GM12878 (cell line): ENCODE data around the gene TOMM6. TPM values are rescaled to one million over a fixed set of nuclear protein-coding genes. Genes with fewer than 3 reads are reported as not detected.
A peak's percentile ranks its signal among the peaks of the same experiment; 100 is the strongest.

Experiments used
- BACH1 ChIP-seq: fragments of 450-650 bp; IDR thresholded peaks from 2 replicates; pipeline ENCODE4 v1.6.1; 2017; ENCODE audit warnings: mild to moderate bottlenecking, borderline replicate concordance
- CHD1 ChIP-seq: IDR thresholded peaks from 2 replicates; pipeline ENCODE4 v1.6.1; 2012; ENCODE audit warnings: low read depth, low read length, improper control_type of control experiment
- EED ChIP-seq: sonication (generic); IDR thresholded peaks from 2 replicates; pipeline ENCODE4 v1.6.1; 2016; ENCODE audit warnings: antibody characterized with exemption, low read depth
- GATAD2B ChIP-seq: fragments of 450-650 bp; conservative IDR thresholded peaks from 2 replicates; pipeline ENCODE4 v1.6.1; 2017; ENCODE audit warnings: low read depth, mild to moderate bottlenecking, moderate library complexity
- JUND ChIP-seq: IDR thresholded peaks from 2 replicates; pipeline ENCODE4 v1.6.1; 2012; ENCODE audit warnings: low read depth, mild to moderate bottlenecking, low read length, improper control_type of control experiment, moderate library complexity
- LARP7 ChIP-seq: fragments of 450-650 bp; IDR thresholded peaks from 2 replicates; pipeline ENCODE4 v1.6.1; 2017; ENCODE audit warnings: mild to moderate bottlenecking
- MXI1 ChIP-seq: fragments of 150-350 bp; IDR thresholded peaks from 2 replicates; pipeline ENCODE4 v1.6.1; 2011; ENCODE audit warnings: low read depth, mild to moderate bottlenecking, inconsistent platforms, low read length, improper control_type of control experiment
- NR2F1 ChIP-seq: fragments of 450-650 bp; conservative IDR thresholded peaks from 2 replicates; pipeline ENCODE4 v1.6.1; 2017; ENCODE audit warnings: mild to moderate bottlenecking
- PAX5 ChIP-seq: IDR thresholded peaks from 2 replicates; pipeline ENCODE4 v1.6.1; 2011; ENCODE audit warnings: low read depth, low read length, borderline replicate concordance
- POLR2AphosphoS2 ChIP-seq: IDR thresholded peaks from 2 replicates; pipeline ENCODE4 v1.6.1; 2011; ENCODE audit warnings: low read depth, mild to moderate bottlenecking, low read length, improper control_type of control experiment, moderate library complexity
- SIN3A ChIP-seq: IDR thresholded peaks from 2 replicates; pipeline ENCODE4 v1.6.1; 2012; ENCODE audit warnings: low read depth, low read length, improper control_type of control experiment
- SMARCA5 ChIP-seq: fragments of 450-650 bp; IDR thresholded peaks from 2 replicates; pipeline ENCODE4 v1.6.1; 2017; ENCODE audit warnings: mild to moderate bottlenecking
- YY1 ChIP-seq: IDR thresholded peaks from 2 replicates; pipeline ENCODE4 v1.6.1; 2011; ENCODE audit warnings: low read depth, mild to moderate bottlenecking, low read length
- polyA plus RNA-seq, 11 experiments: library from polyadenylated mRNA; depleted of rRNA in 4 of 11; unstranded in 6 of 11; stranded (reverse) in 5 of 11; fragments of >200 nt; fragmentation: Nextera tagmentation in 4 of 11; fragmentation: Illumina TruSeq in 1 of 11; extraction: Ambion mirVana in 4 of 11; extraction: Trizol in 1 of 11; gene quantifications; 1 replicate in 1 of 11; 2 replicates in 10 of 11; pipeline versions ENCODE4 v1.2.1 to v1.2.3, GENCODE V29; 2011 to 2016; ENCODE audit warnings: inconsistent platforms in 2 of 11, missing spikeins in 2 of 11, low read depth in 1 of 11
- total RNA-seq, 4 experiments: library from RNA; depleted of rRNA in 3 of 4; stranded (reverse); fragments of >200 nt in 3 of 4; fragmentation: Illumina TruSeq in 1 of 4; extraction: Trizol in 1 of 4; gene quantifications; 2 replicates each; pipeline versions ENCODE4 v1.2.1 to v1.2.3, GENCODE V29; 2013 to 2021
- TF ChIP-seq, protein P1 (sequence below): fragments of 450-650 bp; conservative IDR thresholded peaks from 2 replicates; pipeline ENCODE4 v1.6.1; 2017; ENCODE audit warnings: mild to moderate bottlenecking, moderate library complexity
- TF ChIP-seq, protein P2 (sequence below): IDR thresholded peaks from 2 replicates; pipeline ENCODE4 v1.6.1; 2012; ENCODE audit warnings: low read depth, low read length, improper control_type of control experiment
- TF ChIP-seq, protein P3 (sequence below): fragments of 150-350 bp; IDR thresholded peaks from 2 replicates; pipeline ENCODE4 v1.6.1; 2014; ENCODE audit warnings: mild to moderate bottlenecking, low read depth, low read length
- TF ChIP-seq, protein P4 (sequence below): fragments of 450-650 bp; IDR thresholded peaks from 2 replicates; pipeline ENCODE4 v1.6.1; 2017; ENCODE audit warnings: mild to moderate bottlenecking, moderate library complexity

Gene TOMM6
- total and polyA plus RNA-seq, 10 of the 15 experiments (the other 5 are each of a cell fraction or from before 2014, with no cell fraction given) = 206 to 746 (median 448) TPM

DNA sequence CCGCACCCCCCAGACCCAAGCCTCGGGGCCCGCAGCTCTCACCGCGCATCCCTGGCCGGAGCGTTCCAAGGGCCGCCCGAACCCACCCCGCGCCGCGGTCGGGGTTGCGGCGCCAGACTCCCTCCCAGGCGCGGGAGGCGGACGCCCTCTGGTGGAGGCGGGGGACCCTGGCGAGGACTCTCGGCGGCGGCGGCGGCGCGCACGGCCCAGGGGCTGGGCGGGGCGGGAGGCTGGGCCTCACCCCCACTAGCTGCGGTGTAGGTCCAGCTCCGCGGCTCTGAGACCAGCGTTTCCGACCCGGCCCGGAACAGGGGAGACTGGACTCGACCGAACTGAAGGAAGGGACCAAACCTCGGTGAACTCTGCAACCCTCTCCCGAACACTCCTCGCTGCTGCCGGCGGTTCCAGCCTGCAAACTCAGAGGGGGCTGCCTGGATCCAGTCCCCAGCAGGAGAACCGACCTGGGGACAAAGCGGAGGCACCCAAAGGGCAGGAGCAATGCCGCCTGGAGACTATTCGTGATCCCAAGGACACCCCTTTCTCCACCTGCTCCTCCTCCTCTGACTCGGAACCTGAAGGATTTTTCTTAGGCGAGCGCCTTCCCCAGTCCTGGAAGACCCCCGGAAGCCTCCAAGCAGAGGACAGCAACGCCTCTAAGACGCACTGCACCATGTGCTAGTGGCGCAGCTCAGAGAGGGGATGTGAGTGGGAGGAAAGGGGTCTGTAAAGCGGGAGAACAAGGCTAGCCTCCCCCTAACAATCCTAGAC, 859 bp upstream of the TOMM6 start (continued):
- TF ChIP-seq, protein P1, sequence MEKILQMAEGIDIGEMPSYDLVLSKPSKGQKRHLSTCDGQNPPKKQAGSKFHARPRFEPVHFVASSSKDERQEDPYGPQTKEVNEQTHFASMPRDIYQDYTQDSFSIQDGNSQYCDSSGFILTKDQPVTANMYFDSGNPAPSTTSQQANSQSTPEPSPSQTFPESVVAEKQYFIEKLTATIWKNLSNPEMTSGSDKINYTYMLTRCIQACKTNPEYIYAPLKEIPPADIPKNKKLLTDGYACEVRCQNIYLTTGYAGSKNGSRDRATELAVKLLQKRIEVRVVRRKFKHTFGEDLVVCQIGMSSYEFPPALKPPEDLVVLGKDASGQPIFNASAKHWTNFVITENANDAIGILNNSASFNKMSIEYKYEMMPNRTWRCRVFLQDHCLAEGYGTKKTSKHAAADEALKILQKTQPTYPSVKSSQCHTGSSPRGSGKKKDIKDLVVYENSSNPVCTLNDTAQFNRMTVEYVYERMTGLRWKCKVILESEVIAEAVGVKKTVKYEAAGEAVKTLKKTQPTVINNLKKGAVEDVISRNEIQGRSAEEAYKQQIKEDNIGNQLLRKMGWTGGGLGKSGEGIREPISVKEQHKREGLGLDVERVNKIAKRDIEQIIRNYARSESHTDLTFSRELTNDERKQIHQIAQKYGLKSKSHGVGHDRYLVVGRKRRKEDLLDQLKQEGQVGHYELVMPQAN = 0 out of 2 replicates have a peak, but pooled peaks have one; percentile 47
- TF ChIP-seq SMARCA5 = peak; percentile 96
- peak; percentile 76 for TF ChIP-seq YY1
- 0 out of 2 replicates have a peak, but pooled peaks have one; percentile 35 for TF ChIP-seq PAX5
- TF ChIP-seq LARP7 = peak; percentile 29; the same call in 1 of the 2 replicates
- peak; percentile 58 for TF ChIP-seq MXI1
- TF ChIP-seq, protein P2, sequence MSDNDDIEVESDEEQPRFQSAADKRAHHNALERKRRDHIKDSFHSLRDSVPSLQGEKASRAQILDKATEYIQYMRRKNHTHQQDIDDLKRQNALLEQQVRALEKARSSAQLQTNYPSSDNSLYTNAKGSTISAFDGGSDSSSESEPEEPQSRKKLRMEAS = no peak
- peak; percentile 75 for TF ChIP-seq BACH1
- no peak for TF ChIP-seq EED
- TF ChIP-seq, protein P3, sequence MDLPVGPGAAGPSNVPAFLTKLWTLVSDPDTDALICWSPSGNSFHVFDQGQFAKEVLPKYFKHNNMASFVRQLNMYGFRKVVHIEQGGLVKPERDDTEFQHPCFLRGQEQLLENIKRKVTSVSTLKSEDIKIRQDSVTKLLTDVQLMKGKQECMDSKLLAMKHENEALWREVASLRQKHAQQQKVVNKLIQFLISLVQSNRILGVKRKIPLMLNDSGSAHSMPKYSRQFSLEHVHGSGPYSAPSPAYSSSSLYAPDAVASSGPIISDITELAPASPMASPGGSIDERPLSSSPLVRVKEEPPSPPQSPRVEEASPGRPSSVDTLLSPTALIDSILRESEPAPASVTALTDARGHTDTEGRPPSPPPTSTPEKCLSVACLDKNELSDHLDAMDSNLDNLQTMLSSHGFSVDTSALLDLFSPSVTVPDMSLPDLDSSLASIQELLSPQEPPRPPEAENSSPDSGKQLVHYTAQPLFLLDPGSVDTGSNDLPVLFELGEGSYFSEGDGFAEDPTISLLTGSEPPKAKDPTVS = no peak
- TF ChIP-seq JUND = no peak
- peak; percentile 76; the same call in 1 of the 2 replicates for TF ChIP-seq GATAD2B
- peak; percentile 46; the same call in 1 of the 2 replicates for TF ChIP-seq SIN3A
- no peak for TF ChIP-seq CHD1
- TF ChIP-seq, protein P4, sequence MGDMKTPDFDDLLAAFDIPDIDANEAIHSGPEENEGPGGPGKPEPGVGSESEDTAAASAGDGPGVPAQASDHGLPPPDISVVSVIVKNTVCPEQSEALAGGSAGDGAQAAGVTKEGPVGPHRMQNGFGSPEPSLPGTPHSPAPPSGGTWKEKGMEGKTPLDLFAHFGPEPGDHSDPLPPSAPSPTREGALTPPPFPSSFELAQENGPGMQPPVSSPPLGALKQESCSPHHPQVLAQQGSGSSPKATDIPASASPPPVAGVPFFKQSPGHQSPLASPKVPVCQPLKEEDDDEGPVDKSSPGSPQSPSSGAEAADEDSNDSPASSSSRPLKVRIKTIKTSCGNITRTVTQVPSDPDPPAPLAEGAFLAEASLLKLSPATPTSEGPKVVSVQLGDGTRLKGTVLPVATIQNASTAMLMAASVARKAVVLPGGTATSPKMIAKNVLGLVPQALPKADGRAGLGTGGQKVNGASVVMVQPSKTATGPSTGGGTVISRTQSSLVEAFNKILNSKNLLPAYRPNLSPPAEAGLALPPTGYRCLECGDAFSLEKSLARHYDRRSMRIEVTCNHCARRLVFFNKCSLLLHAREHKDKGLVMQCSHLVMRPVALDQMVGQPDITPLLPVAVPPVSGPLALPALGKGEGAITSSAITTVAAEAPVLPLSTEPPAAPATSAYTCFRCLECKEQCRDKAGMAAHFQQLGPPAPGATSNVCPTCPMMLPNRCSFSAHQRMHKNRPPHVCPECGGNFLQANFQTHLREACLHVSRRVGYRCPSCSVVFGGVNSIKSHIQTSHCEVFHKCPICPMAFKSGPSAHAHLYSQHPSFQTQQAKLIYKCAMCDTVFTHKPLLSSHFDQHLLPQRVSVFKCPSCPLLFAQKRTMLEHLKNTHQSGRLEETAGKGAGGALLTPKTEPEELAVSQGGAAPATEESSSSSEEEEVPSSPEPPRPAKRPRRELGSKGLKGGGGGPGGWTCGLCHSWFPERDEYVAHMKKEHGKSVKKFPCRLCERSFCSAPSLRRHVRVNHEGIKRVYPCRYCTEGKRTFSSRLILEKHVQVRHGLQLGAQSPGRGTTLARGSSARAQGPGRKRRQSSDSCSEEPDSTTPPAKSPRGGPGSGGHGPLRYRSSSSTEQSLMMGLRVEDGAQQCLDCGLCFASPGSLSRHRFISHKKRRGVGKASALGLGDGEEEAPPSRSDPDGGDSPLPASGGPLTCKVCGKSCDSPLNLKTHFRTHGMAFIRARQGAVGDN = 0 out of 2 replicates have a peak, but pooled peaks have one; percentile 43
- TF ChIP-seq POLR2AphosphoS2 = no peak
- peak; percentile 39; the same call in 1 of the 2 replicates for TF ChIP-seq NR2F1
